Fibroblast of pulmonary artery (primary cell): ENCODE measurements around the gene BCAR3.

ENCODE experiments used
- DNase-seq: peaks from one replicate; pipeline ENCODE4 v3.0.0-alpha.2; 2010; ENCODE audit warnings: low read depth
- H3K4me3 ChIP-seq: replicated peaks from 2 replicates; pipeline ENCODE4 v1.5.1; 2011; ENCODE audit warnings: low read depth, mild to moderate bottlenecking, control low read depth, low read length, moderate library complexity
- TF ChIP-seq, protein P1 (sequence below): IDR thresholded peaks from 2 replicates; pipeline ENCODE4 v1.5.1; 2011; ENCODE audit warnings: mild to moderate bottlenecking, control low read depth, low read length, inconsistent platforms; ENCODE audit errors: missing control alignments

BCAR3 gene

GRCh38 chr1:93533677-93534076, 148.0 kb downstream of the BCAR3 start:
- no peak for DNase-seq
- TF ChIP-seq, protein P1, sequence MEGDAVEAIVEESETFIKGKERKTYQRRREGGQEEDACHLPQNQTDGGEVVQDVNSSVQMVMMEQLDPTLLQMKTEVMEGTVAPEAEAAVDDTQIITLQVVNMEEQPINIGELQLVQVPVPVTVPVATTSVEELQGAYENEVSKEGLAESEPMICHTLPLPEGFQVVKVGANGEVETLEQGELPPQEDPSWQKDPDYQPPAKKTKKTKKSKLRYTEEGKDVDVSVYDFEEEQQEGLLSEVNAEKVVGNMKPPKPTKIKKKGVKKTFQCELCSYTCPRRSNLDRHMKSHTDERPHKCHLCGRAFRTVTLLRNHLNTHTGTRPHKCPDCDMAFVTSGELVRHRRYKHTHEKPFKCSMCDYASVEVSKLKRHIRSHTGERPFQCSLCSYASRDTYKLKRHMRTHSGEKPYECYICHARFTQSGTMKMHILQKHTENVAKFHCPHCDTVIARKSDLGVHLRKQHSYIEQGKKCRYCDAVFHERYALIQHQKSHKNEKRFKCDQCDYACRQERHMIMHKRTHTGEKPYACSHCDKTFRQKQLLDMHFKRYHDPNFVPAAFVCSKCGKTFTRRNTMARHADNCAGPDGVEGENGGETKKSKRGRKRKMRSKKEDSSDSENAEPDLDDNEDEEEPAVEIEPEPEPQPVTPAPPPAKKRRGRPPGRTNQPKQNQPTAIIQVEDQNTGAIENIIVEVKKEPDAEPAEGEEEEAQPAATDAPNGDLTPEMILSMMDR: no peak
- H3K4me3 ChIP-seq: no peak overlapping the region

DNA sequence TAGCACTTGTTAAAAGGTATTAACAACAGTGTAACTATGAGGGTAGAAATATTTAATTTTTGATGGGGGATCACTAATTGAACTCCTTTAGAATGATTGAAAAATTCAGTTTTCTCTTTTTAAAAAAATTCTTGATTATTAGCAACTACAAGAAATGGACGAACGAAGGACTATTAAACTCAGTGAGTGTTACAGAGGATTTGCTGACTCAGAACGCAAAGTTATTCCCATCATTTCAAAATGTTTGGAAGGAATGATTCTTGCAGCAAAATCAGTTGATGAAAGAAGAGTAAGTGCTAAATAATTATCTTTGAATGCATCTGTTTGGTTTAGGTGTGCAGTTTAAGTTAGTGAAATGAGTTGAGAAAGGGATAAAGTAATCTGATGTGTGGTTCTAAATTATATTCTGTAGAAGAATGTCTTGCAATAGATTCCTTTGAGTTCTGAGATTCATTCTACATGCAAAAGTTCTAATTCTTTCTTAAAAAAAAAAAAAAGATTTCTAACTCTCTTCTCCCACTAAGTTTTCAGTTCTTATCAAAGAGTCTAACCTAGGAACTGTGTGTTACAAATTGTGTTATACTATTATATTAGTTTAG, 148.8 kb downstream of the BCAR3 start:
- TF ChIP-seq, protein P1: no peak
- no peak overlapping the region for H3K4me3 ChIP-seq
- DNase-seq: no peak

DNA sequence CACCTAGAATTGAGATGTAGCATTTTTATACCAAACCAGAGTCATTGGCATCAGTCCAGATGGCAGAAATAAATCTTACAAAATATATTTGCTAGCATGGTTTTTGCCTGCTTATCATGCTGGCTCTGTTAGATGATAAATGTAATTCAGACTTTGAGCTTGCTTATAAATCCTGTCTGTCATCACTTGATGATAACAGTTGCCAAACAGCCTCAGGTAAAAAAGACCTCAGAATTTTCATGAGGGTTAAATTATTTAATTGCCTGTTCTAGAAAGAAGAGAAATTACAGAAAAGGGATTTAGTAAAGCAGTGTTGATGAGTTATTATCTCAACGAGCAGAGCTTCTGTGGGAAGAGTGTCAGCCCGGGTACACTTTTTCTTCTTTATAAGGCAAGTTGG, 150.4 kb downstream of the BCAR3 start:
- no peak overlapping the region for H3K4me3 ChIP-seq
- TF ChIP-seq, protein P1: no peak
- no peak for DNase-seq

- TF ChIP-seq, protein P1: no peak
- no peak for DNase-seq
These were observed 153.2 kb downstream of the BCAR3 start for GRCh38 chr1:93528412-93528811.

GRCh38 chr1:93526431-93526830, 155.2 kb downstream of the BCAR3 start:
- no peak overlapping the region for H3K4me3 ChIP-seq
- no peak for DNase-seq
- TF ChIP-seq, protein P1: no peak

More at GRCh38 chr1:93528412-93528811, 153.2 kb downstream of the BCAR3 start:
- H3K4me3 ChIP-seq: no peak overlapping the region

- TF ChIP-seq, protein P1: no peak
- DNase-seq: no peak
- H3K4me3 ChIP-seq: no peak overlapping the region
These were observed 156.2 kb downstream of the BCAR3 start for GRCh38 chr1:93525431-93525830.

DNA sequence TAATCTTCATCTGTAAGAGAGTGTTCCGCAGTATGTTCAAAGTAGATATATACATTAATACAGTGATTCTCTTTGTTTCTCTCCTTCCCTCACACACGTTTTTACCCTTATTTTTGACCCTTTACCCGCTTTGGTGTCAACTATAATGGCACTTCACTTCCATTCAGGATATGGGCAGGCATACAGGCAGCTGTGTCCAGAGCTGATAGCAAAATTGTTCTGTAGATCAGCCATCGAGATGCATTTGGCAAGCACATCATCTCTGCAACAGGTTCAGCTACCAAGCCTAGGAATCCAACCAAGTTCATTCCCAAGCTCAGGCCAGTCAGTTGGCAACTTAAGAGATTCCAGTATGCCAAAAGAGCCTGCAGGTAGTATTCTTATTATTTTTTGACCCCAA, 158.9 kb downstream of the BCAR3 start:
- TF ChIP-seq, protein P1: no peak
- DNase-seq: no peak
- no peak overlapping the region for H3K4me3 ChIP-seq
